Mucosa of descending colon (tissue), 3 donors: ENCODE results near the gene TMTC2. TPM values are rescaled to one million over a fixed set of nuclear protein-coding genes. Genes with fewer than 3 reads are reported as not detected.

Experiments used
- ATAC-seq: fragments of 200-7000 bp; cut with Tn5 transposase; one replicate; pipeline ENCODE4 v1.9.1; 2020; ENCODE audit warnings: mild to moderate bottlenecking, moderate library complexity
- DNase-seq, 3 donors: peaks; one replicate each; pipeline ENCODE4 v3.0.0-alpha.2; 2020
- H3K36me3 ChIP-seq: fragments of 200-600 bp; one replicate; pipeline ENCODE4 v1.8.0; 2021; ENCODE audit warnings: low read depth, mild to moderate bottlenecking
- H3K4me1 ChIP-seq: fragments of 200-600 bp; one replicate; pipeline ENCODE4 v1.8.0; 2021; ENCODE audit warnings: low read depth, mild to moderate bottlenecking
- H3K4me3 ChIP-seq: fragments of 200-600 bp; one replicate; pipeline ENCODE4 v1.8.0; 2021; ENCODE audit warnings: mild to moderate bottlenecking
- H3K9me3 ChIP-seq: fragments of 200-600 bp; one replicate; pipeline ENCODE4 v1.8.0; 2021; ENCODE audit warnings: mild to moderate bottlenecking
- CTCF ChIP-seq: fragments of 200-600 bp; IDR thresholded peaks from one replicate; pipeline ENCODE4 v1.8.0; 2022; ENCODE audit warnings: antibody characterized with exemption, mild to moderate bottlenecking
- intact Hi-C, 2 donors: fragments of 100-400 bp; cut with DNase I in 1 of 2; cut with micrococcal nuclease in 1 of 2; formaldehyde crosslinking; loops; one replicate each; pipeline versions ENCODE4 v1.11.0 to v1.11.1; 2022; cut with DNase I, micrococcal nuclease
- total RNA-seq, 3 donors: library from RNA; stranded (reverse); fragmentation: NEBNext Ultra II Directional in 2 of 3; extraction: Animal tissue kit (Norgen Biotek cat#: 25700) in 2 of 3; gene quantifications; one replicate each; pipeline versions ENCODE4 v1.2.1 to v1.2.4, GENCODE V29; 2021 to 2023
- donor health status: DM: no; HTN: no; CAD: no; lungs with moderate emphysema.
- donor health status: DM: no; HTN: no; CAD: no.
- donor health status: DM: no; HTN: yes; CAD: no.

The TMTC2 gene
- total RNA-seq, 3 donors from 2014 or later, result 13.3 to 40.4 (median 14.6) TPM

- DNase-seq (no peak), ATAC-seq (no peak)
- H3K4me1 ChIP-seq, result no peaks in the 10 kb centered on the region
- H3K36me3 ChIP-seq, result no peaks in the 10 kb centered on the region
- H3K9me3 ChIP-seq, result no peaks in the 10 kb centered on the region
- no peak overlapping the region for H3K4me3 ChIP-seq
- TF ChIP-seq CTCF, result no peak
- intact Hi-C loops, result no loop called here
Observed at GRCh38 chr12:83172441-83172840, 485.7 kb downstream of the TMTC2 start.

GRCh38 chr12:83172866-83173649 is 486.4 kb downstream of the TMTC2 start:
- intact Hi-C loops, result no loop called here
- no peaks in the 10 kb centered on the region for H3K9me3 ChIP-seq
- TF ChIP-seq CTCF, result no peak
- H3K4me3 ChIP-seq, result no peak overlapping the region
- ATAC-seq (no peak), DNase-seq (no peak)
- H3K4me1 ChIP-seq, result no peaks in the 10 kb centered on the region
- no peaks in the 10 kb centered on the region for H3K36me3 ChIP-seq

- no peak for DNase-seq
- Histone ChIP-seq H3K4me1 (no peaks in the 10 kb centered on the region), H3K36me3 (no peaks in the 10 kb centered on the region), H3K9me3 (no peaks in the 10 kb centered on the region), H3K4me3 (no peak overlapping the region)
- ATAC-seq, result no peak
- TF ChIP-seq CTCF, result no peak
- intact Hi-C loops, result no loop called here
Observed at GRCh38 chr12:83179999-83180398, 493.3 kb downstream of the TMTC2 start.

- Histone ChIP-seq H3K9me3 (no peaks in the 10 kb centered on the region), H3K36me3 (no peaks in the 10 kb centered on the region), H3K4me1 (no peaks in the 10 kb centered on the region), H3K4me3 (no peak overlapping the region)
- intact Hi-C loops, result no loop called here
- no peak for DNase-seq
- ATAC-seq, result no peak
- no peak for TF ChIP-seq CTCF
Observed at GRCh38 chr12:83181074-83181473, 494.4 kb downstream of the TMTC2 start.

GRCh38 chr12:83183132-83183531 is 496.4 kb downstream of the TMTC2 start:
- Histone ChIP-seq H3K4me1 (no peaks in the 10 kb centered on the region), H3K4me3 (no peak overlapping the region), H3K9me3 (no peaks in the 10 kb centered on the region), H3K36me3 (no peaks in the 10 kb centered on the region)
- no peak for TF ChIP-seq CTCF
- no peak for ATAC-seq
- intact Hi-C loops, result no loop called here
- DNase-seq, result no peak
